ENCODE measurements around the gene CNR2.
"Not testable (repeated sequence)": the region's sequence is repeated elsewhere in the genome, so short reads cannot be mapped to it uniquely, and the experiment has no call there.

CNR2 gene

DNA sequence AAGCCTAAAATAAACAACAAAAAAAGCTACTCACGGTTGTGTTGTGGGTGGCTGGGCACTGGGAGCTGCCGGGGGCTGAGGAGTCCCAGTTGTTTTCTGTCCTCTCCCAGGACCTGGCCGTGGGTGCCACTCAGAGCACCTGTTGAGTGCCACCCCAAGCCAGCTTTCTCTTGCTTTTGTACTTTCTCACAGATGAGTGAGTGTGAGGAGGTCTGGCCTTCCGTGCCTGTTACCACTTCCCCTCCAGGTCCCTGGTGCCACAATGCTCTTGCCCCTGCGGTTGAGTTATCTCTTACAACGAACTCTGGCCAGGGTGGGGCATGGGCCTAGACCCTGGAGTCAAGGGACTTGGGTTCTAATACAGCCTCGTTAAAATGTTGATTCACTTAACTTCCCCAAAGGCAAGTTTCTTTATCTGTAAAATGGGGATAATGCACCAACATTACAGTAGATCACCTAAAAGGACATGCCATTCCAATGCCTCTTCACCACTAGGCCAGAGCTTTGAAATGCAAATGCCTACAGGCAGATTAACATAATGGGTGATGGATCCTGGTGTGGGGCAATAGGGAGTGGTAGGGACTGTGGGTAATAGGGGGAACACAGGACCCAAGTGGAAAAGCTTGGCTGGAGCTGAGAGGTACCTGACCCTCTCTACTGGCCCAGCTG, at the start of gene CNR2:
CNR2 (minus strand) TSS at position 151 of the 669 bp plus-strand sequence. CDS start 37,745 bp downstream, outside the sequence.
- no peak for DNase-seq (ENCODE audit: low read depth in 2 of 2)

DNA sequence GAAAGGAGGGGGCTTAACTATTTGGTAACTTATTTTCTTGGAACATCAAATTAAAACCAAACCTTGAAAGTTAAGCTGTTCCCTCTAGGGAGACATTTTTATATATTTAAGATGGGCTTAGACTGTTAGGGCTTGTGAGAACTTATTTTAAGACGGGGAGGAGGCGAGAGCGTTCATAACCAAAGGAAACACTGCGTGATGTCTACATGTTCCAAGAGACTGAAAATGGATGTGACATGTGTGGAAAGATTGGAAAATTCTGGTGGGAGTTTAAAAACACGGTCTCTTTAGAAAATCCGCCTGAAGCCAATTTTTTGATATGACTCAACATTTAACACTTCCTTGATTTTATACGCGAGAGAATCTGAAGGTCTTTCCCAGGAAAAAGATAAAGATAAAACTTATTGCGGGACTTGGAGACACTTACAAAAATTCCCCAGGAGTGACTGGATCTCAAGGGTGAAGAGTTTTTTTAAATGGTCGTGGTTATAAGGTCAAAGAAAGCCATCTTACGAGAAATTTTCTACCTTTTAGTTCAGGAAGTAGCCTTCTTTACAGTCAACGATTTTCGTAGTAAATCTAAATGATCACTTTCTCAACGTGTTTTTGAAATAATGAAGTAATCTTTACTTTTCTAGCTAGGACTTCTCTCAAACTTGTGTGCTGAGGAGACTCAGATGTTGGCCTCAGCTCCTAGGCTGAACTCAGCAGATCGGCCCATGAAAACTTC, 47.3 kb upstream of the CNR2 start:
- no peak for DNase-seq (ENCODE audit: low read depth in 2 of 2)

DNA sequence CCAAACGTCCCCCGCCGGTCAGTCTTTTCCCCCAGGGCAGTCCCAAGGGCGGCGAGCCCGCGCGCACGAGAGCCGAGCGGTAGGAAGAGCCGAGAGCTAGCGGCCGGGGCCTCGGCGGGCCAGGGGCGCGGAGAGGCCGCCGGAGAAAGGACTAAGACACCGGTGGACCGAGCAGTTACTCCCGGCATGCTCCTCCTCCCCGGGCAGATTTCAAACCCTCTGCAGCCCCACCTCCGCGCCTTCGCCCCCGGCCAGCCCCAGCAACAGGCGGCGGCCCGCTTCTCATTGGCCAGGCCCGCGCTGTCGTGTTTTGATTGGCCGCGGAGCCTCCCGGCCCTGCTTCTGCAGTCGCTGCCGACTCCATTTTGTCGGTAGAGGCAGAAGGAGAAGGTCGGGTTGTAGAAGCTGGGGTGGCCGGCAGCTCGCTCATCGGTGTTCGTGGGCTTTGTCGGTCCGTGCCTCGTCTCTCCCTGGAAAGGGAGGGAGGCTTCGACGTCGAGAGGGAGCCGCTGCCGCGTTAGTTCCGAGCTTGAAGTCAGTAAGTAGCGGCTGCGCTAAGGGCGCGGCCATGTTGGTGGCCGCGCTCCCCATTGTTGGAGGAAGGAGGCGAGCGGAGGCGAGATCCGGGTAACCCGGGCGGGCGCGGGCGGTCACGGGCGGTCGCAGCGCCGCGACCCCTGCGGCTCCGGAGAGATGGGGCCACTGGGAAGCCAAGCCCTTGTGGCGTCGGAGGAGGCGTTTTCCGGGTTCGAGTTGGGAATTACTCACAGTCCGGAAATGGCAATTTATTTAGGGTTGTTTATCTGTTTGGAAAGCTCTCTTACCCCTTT, 46.5 kb upstream of the CNR2 start, which contains the start of gene PNRC2:
PNRC2 (plus strand) TSS at position 368 of the 830 bp plus-strand sequence. CDS start 1,630 bp downstream, outside the sequence.
- peak; percentile 93 to 96 for DNase-seq (ENCODE audit: low read depth in 2 of 2)

DNA sequence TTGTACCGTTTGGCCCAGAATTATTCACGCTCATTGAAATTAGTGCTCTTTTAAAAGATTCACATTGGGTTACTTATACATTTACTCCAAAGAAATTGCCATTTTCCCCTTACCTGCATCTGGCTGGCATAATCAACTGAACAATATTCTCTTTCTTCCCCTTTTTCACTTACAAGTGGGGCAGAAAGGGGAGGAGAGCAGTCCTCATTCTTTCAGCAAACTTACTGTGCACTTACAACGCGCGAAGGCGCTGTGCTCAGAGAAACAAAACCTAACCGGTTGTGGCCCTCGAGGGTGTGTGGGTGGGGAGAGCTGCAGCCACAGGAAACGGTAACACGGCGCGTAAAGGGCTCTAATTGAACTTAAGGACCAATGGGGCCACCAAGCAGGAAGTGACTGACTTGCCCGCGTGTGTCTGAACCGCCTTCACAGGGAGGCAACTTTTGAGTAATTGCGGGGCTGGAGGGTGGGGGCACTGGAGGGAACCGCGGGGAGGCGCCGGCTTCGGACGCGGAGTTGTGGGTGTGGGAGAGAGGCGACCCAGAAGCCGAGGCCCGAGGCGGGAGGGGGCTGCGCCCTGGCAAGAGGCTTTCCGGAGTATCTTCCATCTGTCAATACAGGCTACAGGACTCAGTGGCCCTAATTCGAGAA, 45.8 kb upstream of the CNR2 start:
- DNase-seq (ENCODE audit: low read depth in 2 of 2): peak; percentile 87 to 91

DNA sequence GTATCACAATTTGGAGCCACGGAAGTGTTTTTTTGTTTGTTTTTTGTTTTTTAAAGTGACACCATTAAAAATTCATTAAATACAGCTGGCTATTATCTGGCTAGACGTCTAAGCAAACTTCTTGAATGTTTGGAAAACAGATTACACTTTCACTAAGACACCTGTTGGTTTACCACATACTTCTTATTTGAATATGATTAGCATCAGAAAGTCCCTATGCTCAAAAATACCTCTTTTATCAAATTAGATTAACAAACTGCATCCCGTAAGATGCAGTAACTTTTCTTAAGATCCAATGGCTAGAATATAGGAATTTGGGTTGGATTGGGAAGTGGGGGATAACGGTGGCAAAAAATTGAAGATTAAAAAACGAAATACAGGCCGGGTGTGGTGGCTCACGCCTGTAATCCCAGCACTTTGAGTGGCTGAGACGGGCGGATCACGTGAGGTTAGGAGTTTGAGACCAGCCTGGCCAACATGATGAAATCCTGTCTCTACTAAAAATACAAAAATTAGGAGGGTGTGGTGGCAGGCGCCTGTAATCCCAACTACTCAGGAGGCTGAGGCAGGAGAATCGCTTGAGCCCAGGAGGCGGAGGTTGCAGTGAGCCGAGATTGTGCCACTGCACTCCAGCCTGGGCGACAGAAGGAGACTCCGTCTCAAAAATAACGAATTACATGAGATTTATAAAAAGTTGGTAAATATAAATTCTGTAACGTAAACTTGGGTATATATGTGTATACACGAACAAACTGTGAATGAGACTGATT, 45.1 kb upstream of the CNR2 start:
- DNase-seq (ENCODE audit: low read depth in 2 of 2): not testable (repeated sequence)

DNA sequence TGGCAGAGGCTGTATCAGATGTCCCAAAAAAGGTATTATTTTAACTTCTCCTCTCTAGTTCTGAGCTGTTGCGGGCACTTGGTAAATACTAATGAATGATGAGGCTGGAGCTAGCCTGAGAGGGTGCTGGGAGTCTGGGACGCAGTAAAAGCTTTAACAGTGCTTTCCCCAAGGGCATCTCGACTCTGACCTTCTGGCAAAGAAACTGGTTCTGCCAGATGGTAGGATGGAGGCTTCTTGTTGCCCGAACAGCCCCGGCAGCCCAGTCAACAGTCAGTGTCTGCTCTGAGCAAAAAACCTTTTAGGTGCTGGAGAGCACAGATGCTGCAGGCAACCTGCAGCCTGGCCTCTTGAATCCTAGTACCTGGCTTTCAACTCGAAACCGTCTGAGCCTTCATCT, 43.9 kb upstream of the CNR2 start:
- DNase-seq (ENCODE audit: low read depth in 2 of 2): no peak

DNA sequence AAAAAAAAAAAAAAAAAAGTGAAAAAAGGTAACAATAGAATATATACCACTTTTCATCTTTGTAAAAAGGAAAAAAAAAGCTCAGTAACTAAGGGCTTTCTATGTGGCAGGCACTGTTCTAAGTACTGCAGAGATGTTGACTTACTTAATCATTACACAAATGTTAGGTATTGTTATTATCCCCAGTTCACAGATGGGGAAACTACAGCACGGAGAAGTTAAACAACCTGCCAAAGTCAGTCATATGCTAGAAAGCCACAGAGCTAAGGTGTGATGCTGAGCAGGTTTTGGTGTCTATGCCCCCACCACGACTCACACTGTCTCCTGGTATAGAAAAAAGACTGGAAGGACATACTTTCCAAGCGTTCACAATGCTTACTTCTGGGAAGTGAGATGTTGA, 39.9 kb upstream of the CNR2 start:
- DNase-seq (ENCODE audit: low read depth in 2 of 2): no peak

DNA sequence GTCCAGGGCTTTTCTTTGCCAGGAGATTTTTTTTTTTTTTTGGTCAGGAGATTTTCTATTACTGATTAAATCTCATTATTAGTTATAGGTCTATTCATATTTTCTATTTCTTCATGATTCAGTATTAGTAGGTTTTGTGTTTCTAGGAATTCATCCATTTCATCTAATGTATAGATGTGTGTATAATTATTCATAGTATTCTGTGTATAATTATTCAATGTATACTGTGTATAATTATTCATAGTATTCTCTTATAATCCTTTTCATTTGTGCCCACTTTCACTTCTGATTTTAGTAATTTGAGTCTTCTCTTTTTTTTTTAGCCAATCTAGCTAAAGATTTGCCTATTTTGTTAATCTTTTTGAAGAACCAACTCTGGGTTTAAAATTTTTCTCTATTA, 34.2 kb upstream of the CNR2 start:
- DNase-seq (ENCODE audit: low read depth in 2 of 2): no peak

DNA sequence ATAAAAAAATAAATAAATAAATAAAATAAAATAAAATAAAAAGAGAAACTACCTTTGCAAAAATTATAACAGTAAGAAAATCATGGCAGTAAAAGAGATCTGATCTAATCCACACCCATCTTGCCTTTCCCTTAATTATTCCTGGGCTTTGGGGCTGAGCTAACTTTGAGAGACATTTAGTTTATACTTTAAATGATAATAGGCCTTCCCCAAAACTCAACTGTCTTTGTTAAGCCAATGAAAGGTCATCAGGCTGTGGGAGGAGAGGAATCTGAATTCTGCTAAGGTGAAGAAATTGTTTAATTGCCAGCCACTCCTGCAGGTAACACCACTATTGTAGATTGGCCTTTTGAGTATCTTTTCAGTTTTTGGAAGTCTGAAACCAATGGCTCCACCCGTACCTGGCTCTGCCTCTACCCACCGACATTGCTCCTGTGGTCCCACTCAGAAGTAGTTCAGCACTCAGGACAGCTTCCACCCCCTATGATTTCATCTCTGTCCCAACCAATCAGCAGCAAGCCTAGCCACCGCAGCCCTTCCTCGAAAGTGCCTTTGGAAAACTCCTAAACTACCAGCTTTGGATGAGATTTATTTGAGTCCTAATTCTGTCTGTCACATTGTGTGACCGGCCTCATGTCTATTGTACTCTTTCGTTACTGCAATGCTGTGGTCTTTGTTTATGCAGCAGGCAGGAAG, 23.5 kb upstream of the CNR2 start:
- no peak for DNase-seq (ENCODE audit: low read depth in 2 of 2)

DNA sequence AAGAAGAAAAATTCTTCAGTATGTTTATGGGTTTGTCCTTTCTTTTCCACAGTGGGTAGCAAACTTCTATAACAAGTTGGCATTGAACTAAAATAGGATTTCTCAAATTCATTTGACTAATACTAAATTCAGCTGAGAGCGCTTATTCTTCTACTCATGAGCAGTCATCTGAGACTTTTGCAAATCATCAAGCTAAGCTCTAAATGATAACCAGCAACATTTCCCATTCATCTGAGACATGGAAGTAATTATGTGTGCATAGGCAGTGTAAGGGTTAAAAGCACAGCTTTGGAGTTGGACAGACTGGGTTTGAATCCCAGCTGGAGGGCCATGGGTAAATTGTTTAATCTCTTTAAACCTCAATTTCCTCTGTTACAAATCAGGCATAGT, 18.3 kb upstream of the CNR2 start:
- no peak for DNase-seq (ENCODE audit: low read depth in 2 of 2)

DNA sequence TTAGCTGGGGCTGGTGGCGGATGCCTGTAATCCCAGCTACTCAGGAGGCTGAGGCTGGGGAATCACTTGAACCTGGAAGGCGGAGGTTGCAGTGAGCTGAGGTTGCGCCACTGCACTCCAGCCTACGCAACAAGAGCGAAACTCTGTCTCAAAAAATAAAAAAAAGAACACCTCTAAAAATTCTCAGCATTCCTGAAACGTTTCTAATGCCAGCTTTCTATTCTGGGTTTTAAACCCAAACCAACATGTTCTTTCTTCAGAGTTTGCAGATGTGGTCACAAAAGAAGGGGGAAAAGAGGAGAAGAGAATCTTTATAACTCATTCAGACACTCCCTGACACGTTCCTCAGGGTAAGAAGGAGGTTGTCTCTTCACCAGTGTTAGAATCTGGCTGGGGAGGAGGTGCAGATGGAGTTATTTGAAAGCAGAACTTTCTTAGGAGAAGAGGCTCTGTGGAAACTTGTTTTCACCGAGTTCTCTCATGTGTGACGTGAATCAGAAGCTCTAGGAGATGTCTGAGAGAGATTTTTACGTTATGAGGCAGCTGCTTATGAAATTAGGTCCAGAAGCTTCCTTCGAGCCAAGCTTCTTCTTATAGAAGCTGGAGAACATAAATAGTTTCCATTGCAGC, 17.8 kb upstream of the CNR2 start:
- DNase-seq (ENCODE audit: low read depth in 2 of 2): no peak

DNA sequence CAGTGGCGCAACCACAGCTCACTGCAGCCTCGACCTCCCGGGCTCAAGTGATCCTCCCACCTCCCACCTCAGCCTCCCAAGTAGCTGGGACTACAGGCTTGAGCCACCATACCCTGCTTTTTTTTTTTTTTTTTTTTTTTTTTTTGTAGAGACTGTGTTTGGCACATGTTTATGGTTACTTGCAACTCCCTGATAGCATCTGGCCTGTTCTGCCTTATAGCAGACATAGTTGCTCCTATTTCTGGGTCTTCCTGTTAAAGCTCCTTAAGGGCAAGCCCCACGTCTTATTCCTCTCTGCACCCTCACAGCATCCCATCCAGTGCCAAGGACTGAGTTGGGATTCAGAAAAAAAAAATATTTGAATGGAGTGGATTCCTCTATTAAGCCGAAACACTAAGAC, 17.1 kb upstream of the CNR2 start:
- DNase-seq (ENCODE audit: low read depth in 2 of 2): no peak

DNA sequence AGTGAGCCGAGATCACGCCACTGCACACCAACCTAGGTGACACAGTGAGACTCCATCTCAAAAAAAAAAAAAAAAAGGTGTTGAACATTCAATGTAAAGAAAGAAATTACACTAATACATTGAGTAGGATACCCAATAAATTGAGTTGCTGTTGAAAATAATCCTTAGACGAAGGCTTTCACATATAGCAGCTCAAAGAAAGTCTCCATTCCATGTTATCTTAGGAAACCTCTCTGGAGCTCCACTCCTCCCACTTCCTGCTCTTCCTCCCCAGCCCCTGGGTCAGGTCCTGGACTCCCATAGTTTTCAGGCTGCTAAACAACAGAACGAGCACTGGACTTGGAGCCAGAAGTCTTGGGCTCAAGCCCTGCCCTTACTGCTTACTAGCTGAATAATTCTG, 15.6 kb upstream of the CNR2 start:
- DNase-seq (ENCODE audit: low read depth in 2 of 2): no peak

DNA sequence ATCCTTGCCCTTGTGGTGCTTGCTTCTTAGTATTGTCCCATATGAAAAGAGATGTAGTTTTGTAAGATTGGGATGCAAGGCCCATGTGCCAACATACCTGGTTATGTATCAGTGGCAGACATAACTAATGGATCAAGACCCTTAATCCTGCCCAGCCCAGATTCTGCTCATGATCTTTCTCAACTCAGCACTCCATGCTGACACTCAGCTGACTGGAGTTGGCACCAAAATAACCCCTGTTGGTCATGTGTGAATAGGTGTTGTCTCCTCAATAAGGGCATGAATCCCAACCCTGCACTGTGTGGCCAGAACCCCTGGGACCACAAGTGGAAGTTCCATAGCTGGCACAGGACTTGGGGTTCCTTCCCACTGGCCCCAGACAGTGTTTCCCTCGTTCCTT, 13.9 kb upstream of the CNR2 start:
- DNase-seq (ENCODE audit: low read depth in 2 of 2): no peak

DNA sequence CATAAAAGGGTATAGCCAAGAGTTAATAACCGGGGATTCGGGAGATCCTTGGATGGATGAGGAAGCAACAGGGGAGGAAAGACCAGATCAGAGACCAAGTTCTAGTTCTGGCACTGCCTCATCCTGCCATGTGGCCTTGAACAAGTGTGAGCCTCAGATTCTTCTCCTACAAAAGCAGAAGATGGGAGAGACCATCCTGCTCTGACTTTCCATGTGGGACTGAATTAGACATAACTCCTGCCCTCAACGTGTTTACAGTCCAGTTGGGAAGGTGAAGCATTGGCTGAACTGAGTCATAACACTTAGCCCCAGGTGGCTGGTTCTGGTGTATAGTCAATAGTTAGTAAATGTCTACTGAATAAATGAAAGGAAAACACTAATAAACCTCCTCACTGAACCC, 12.1 kb upstream of the CNR2 start:
- no peak for DNase-seq (ENCODE audit: low read depth in 2 of 2)

DNA sequence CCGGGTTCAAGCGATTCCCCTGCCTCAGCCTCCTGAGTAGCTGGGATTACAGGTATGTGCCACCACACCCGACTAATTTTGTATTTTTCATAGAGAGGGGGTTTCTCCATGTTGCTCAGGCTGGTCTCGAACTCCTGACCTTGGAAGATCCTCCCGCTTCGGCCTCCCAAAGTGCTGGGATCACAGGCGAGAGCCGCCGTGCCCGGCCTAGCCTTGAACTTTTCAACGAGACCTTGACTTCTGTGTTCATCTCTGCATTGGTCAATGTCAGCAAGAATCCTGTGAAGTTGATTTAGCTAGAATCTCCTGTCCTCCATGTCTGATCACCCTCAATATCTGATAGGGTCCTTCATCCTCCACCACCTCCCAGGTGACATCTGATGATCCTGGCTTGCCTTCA, 11.4 kb upstream of the CNR2 start:
- DNase-seq (ENCODE audit: low read depth in 2 of 2): no peak

DNA sequence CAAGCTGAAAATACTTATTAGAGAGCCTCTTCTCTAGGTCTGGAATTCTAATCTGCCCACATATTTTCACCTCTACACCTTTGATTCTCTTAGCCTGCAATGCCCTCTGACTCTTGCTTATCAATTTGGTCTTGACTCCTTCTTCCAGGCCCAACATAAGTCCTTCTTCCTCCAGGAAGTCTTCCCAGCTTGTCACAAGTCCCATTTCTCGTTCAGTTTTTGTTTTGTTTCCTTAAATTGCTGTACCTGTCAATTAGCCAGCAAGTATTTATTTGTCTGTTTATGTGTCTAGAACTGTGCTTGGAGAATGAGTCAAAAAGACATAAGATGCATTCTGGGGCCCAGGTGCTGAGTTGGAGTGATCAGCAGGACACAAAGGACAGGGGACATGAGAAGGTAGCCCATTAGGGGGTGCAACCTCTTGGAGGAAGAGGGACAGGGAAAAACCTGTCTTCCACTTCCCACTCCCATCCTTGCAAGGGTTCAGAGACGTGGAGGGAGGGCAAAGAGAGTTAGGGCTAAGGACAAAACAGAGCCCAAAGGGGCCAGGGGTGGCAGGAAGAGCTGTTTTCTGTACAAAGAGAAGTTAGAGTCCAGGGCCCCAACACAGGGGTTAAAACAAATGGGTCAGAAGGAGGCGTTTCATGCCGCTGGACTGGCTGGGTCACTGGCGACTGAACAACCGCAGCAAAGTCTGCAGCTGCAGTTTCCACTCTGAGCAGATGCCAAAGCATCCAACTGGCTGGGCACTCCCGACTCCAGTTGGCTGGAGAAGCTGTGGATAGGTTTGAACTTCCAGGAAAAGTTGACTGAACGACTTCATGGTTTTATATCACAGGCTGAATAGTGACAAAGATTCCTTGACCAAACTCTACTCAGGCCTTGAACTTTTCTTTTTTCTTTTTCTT, 10.7 kb upstream of the CNR2 start:
- DNase-seq (ENCODE audit: low read depth in 2 of 2): no peak

DNA sequence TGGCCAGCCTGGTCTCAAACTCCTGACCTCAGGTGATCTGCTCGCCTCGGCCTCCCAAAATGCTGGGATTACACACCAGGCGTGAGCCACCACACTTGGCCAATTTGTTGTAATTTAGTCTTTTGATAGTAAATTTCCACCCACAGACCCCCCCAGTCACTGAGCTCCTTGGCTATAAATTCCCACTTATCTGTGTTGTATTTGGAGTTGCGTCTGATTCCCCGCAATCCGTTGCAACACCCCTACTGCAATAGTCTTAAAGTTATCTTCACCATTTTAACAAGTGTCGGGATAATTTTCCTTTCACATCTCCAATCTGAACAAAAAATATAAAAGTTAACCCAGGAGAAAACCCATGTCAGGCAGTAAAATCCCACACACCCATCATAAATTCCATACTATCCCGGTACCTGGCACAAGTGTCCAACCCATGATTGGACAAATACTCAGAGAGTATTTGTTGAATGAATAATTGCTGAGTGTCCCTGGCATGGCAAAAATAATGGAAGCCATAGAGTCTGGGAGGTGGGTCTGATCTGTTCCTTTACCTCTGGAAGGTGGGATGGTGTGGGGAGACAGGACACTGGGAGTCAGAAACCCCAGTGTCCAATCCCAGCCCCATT, 9.3 kb upstream of the CNR2 start:
- no peak for DNase-seq (ENCODE audit: low read depth in 2 of 2)

All from stimulated activated CD4-positive, alpha-beta T cell treated with anti-CD3 and anti-CD28 coated beads, Interleukin-4, amount 100 ng/mL, for 48 hours (primary cell).